Measurements from ENCODE around the gene AFF1.
"Not testable (repeated sequence)": the region's sequence is repeated elsewhere in the genome, so short reads cannot be mapped to it uniquely, and the experiment has no call there.

The AFF1 gene

GRCh38 chr4:87055311-87055710 is 120.5 kb downstream of the AFF1 start:
- no peak for DNase-seq (ENCODE audit: low spot score)

- DNase-seq (ENCODE audit: low spot score): no peak
These were observed 122.1 kb downstream of the AFF1 start for GRCh38 chr4:87056881-87057280.

GRCh38 chr4:87057835-87058355 is 123.1 kb downstream of the AFF1 start:
- no peak for DNase-seq (ENCODE audit: low spot score)

- DNase-seq (ENCODE audit: low spot score): peak; percentile 83
These were observed 123.7 kb downstream of the AFF1 start for GRCh38 chr4:87058356-87059073.

DNA sequence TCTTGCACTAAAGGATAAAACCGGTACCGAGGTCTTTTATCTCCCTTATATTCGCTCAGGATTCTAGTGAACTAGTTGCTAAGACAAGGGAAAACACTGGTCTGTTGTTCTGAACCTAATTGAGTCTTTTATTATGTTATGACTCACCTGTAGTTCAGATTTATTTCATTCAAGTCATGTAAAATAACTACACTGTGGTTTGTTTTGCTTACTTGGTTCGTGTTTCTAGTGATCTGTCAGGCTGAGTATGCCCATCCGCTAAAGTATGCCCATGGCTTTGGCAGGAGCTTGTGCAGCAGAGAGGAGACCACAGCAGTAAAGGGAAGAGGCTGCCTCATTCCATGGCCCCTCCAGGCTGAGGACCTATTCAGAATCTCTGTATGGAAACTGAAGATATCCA is 126.1 kb downstream of the AFF1 start:
- no peak for DNase-seq (ENCODE audit: low spot score)

- no peak for DNase-seq (ENCODE audit: low spot score)
These were observed 130.2 kb downstream of the AFF1 start for GRCh38 chr4:87065021-87065420.

DNA sequence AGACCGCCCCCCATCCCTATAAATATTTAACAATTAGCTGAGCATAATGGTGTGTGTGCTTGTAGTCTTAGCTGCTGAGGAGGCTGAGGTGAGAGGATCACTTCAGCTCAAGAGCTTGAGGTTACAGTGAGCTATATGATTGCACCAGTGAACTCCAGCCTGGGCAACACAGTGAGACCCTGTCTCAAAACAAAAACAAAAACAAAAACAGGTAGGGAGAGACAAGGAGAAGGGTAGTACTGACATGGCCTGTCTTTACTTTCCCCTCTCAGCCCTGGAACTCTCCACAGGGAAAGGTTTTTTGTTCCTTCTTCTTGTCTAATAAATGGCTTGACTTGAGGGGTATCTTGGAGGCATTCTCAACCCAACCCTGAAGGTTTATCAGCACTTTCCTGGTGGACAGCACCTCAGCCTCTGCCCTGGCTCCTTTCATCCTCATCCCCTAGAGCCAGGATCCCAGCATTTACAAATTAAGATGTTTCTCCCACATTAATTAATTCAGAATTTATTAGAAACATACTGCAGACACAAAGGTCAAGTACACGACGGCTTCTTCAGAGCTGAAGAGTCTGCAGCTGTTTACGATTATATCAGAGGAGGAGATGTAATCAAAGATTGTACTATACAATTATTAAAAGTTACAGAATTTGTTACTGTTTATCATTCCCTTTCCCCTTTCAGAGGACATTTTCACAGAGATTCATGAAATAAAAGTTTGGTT is 131.8 kb downstream of the AFF1 start:
- DNase-seq (ENCODE audit: low spot score): no peak

GRCh38 chr4:87067124-87067885 is 132.5 kb downstream of the AFF1 start:
- no peak for DNase-seq (ENCODE audit: low spot score)

GRCh38 chr4:87068583-87069021 is 133.8 kb downstream of the AFF1 start:
- no peak for DNase-seq (ENCODE audit: low spot score)

- DNase-seq (ENCODE audit: low spot score): no peak
These were observed 134.4 kb downstream of the AFF1 start for GRCh38 chr4:87069037-87069742.

- DNase-seq (ENCODE audit: low spot score): no peak
These were observed 136.6 kb downstream of the AFF1 start for GRCh38 chr4:87071401-87071800.

GRCh38 chr4:87072545-87072944 is 137.7 kb downstream of the AFF1 start:
- not testable (repeated sequence) for DNase-seq (ENCODE audit: low spot score)

DNA sequence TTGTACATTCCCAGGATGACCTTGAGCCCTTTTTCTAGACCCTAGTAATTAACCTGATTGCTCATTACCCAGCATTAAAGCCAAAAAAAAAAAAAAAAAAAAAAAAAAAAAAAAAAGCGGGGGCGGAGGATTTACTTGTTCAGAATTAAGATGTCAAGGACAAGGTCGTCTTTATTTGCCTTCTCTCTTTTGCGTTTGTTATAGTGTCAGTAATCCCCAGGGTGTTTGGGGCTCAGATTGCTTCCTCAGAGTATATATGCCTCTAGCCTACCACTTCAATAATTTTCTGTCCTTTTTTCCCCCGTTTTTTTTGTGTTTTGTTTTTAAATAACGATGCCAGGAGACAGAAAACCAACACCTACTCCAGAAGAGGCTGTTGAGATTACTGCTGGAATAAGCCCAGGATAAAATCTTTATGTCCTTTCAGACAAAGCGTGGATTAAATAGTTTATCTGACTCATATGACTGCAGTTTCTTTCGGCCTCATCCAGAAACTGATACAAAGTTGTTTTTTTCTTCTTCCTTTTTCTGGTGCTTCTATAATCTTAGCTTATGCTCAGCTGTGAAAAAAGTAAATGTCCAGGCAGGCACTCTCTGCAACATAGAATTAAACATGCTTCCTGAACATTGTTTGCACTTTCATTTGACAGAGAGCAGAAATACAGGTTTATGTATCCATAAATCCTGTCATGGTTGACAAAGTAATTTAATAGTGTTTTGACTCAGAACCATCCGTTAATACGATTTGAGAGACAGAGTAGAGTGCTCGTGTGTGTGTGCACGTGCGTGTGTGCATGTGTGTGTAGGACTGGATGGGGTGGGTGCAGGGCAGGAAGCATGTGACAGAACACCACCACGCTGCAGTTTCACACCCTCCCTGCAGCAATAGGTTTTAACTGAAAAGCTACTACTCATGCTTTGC is 138.6 kb downstream of the AFF1 start:
- DNase-seq (ENCODE audit: low spot score): peak; percentile 73

DNA sequence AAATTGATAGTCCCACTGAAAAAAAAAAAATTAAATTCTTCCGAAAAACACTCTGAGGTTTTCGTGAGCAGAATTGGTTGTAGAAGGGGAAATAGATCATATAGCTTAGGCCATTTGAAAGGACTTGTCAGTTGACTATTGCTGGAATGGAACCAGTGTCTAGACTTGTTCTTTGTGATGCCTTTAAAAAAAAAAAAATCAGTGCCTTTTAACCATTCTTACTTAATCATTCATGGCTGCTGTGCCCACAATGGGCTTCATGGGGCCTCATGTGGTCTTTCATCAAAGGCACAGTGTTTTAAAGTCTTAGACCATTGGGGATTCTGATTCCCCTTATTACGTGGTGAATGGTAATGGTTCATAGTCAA is 139.3 kb downstream of the AFF1 start:
- DNase-seq (ENCODE audit: low spot score): no peak

GRCh38 chr4:87075876-87076275 is 141.1 kb downstream of the AFF1 start:
- DNase-seq (ENCODE audit: low spot score): no peak

DNA sequence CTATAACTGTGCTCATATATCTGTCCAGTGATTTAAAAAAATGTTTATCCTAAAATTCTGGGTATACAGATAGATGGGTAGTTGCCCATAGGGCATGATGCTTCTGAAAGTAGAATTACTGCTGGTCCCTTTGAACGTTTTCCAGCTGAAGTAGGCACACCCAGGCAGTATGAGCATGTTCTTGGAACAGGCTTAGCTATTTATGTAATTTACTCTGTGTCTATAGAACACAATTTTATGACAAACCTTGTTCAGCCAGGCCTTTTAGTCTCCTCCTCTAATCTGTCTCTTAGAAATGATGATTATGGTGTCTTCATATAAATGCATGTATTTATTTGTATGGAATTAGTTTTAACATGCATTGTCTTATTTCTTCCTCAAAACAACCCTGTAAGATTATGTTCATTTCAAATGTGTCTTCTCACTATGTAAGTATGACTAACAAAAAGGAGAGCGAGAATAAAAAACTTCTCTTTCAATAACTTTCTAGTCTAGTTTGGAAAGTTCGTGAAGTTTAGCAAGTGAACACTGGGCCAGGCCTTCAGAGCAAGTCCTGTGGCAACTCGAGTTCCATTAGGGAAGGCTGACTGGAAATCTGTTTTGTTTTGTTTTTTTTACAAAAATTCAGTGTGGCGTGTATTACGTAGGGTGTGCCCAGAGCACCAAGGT is 142.0 kb downstream of the AFF1 start:
- peak; percentile 64 for DNase-seq (ENCODE audit: low spot score)

DNA sequence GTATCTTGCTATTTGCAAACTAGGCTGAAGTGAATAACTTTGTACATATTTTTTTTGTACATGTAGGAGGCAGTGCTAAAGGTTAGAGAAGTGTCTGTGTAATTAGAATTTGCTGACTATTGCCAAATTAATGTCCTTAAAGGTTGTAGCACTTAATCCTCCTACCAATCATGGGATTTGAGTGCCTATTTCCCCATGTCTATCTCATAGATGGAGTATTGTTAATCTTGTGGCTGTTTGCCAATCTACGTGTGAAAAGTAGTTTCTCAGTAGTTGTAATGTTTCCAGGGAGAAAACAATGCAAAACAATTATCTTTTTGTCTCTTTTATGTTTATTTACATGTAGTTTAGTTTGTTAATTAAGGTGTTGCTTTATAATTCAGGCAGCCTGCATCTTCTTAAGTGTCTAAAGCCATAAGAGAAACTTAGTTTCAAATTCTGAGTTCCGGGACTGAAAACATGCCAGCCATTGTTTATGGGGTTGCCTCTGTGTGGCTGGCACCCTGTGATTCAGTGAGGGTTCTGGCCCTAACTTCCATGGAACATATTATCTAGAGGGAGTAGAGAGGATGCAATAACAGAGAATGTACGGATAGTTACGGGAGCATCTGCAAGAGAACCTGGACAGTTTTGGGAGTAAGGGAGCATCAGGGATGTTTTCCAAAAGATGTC is 143.2 kb downstream of the AFF1 start:
- DNase-seq (ENCODE audit: low spot score): peak; percentile 89

GRCh38 chr4:87078987-87079486 is 144.2 kb downstream of the AFF1 start:
- DNase-seq (ENCODE audit: low spot score): peak; percentile 78

DNA sequence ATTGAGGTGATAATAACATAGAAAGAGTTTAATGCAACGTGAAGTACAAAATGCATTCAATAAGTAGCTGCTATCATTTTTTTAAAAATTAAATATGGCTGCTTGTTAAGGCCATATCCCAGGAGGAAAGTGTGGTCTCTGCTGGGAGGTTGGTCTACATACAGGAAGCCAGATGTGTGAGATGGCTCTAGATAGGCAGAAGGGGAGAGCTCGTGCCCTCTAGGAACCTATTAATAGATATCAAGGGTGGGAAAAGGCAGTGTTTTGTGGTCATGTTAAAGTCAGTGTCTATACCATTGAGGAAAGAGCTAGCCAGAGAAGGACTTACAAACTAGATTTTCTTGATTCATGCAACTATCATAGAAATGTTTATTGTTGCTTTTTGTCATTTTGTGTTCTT is 145.2 kb downstream of the AFF1 start:
- DNase-seq (ENCODE audit: low spot score): no peak

- no peak for DNase-seq (ENCODE audit: low spot score)
These were observed 145.7 kb downstream of the AFF1 start for GRCh38 chr4:87080462-87080861.
